Measurements from ENCODE around the gene TMEM175. TPM values are rescaled to one million over a fixed set of nuclear protein-coding genes. Genes with fewer than 3 reads are reported as not detected.

Gene TMEM175
- total and polyA plus RNA-seq, 2 of the 8 experiments (the other 6 are each of a cell fraction or from before 2014, with no cell fraction given) = 4.9 to 20.7 TPM

DNA sequence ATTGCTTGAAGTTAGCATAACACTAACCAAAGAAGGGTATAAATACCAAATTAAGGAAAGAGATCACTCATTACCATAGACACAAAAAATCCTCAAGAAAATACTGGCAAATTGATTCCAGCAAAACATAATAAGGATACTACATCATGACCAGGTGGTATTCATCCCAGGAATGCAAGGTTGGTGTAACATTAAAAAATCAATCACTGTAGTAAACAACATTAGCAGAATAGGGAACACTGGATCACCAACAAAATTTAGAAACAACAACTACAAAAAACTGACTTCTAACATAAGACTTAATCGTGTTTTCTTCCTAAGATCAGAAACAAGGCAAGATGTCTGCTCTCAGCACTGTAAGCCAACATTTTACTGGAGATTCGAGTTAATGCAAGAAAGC, 14.3 kb upstream of the TMEM175 start:
- H3K79me2 ChIP-seq (ENCODE audit: control insufficient read depth in 1 of 2, insufficient read depth in 2 of 2, low read length in 2 of 2) = peaks cover 15 to 75% of the 10 kb centered on the region in 2 experiments

More for the DNA sequence above, 14.3 kb upstream of the TMEM175 start:
- H3K56ac ChIP-seq (replicated peaks; ENCODE audit: insufficient read length, low read depth, low read length) = no peak overlapping the region
- no peak overlapping the region for H2BK20ac ChIP-seq (ENCODE audit: low read length)
- no peak overlapping the region for H2BK12ac ChIP-seq (ENCODE audit: low read depth, low read length)
- no peak overlapping the region for H4K91ac ChIP-seq (replicated peaks; ENCODE audit: insufficient read length, low read length)
- no peak overlapping the region for H4K5ac ChIP-seq (ENCODE audit: insufficient read length, low read depth, low read length)
- no peak overlapping the region for H2BK15ac ChIP-seq (ENCODE audit: low read length)
- peaks cover 16% of the 10 kb centered on the region for H3K79me1 ChIP-seq (ENCODE audit: low read depth, low read length)
- no peak overlapping the region for H3K14ac ChIP-seq (ENCODE audit: insufficient read length)
- no peaks in the 10 kb centered on the region for H3K9me3 ChIP-seq (ENCODE audit: insufficient read depth in 2 of 2, low read depth in 1 of 2, low read length in 1 of 2)
- no peak overlapping the region for H3K23ac ChIP-seq (ENCODE audit: insufficient read length)
- H3K23me2 ChIP-seq (ENCODE audit: low read depth, low read length) = no peaks in the 10 kb centered on the region
- no peak overlapping the region for H2AFZ ChIP-seq (ENCODE audit: low read length)
- 90% methylated on average over 2 of the region's 2 CpGs; no CpG with 5 or more reads in 1 of the 2 experiments for WGBS, 2 experiments (ENCODE audit: extremely low coverage in 1 of 2, insufficient coverage in 1 of 2, insufficient read length in 1 of 2, insufficient replicate concordance in 2 of 2, low coverage in 1 of 2, low lambda C conversion rate in 2 of 2, missing lambda C conversion rate in 1 of 2)
- H3K36me3 ChIP-seq (ENCODE audit: control insufficient read depth in 2 of 4, insufficient read depth in 4 of 4, low read length in 3 of 4) = no peaks in the 10 kb centered on the region
- no peak overlapping the region for H4K8ac ChIP-seq (ENCODE audit: extremely low read depth, insufficient read depth, low read length)
- H3K27ac ChIP-seq (ENCODE audit: low read depth, low read length) = no peak overlapping the region
- FAIRE-seq = no peak
- H2BK120ac ChIP-seq (replicated peaks; ENCODE audit: low read depth, low read length) = no peak overlapping the region
- H2BK5ac ChIP-seq (ENCODE audit: low read depth, low read length) = no peak overlapping the region
- no peaks in the 10 kb centered on the region for H3K4me1 ChIP-seq (replicated peaks in 1 of 4; ENCODE audit: control insufficient read depth in 3 of 4, insufficient read depth in 4 of 4, low read length in 3 of 4)
- no peak overlapping the region for H3K4me3 ChIP-seq (ENCODE audit: extremely low read depth in 1 of 4, insufficient read depth in 2 of 4, low read depth in 3 of 4, low read length in 4 of 4)
- CTCF ChIA-PET (ENCODE audit: partially characterized antibody) = interaction anchor here (0.6 to 1.1 kb wide), 3 partner anchors 9 to 14 kb away, joined by 3 to 4 read pairs (median 4); partner anchors contain the start of genes GAK and TMEM175
- no peak overlapping the region for H3K4ac ChIP-seq (replicated peaks; ENCODE audit: insufficient read length, low read depth, low read length)
- no peak overlapping the region for H3K9ac ChIP-seq (replicated peaks in 1 of 4; ENCODE audit: extremely low read depth in 1 of 4, low read depth in 3 of 4, low read length in 3 of 4)
- TF ChIP-seq CBX8 (IDR thresholded peaks at IDR 0.05; ENCODE audit: borderline replicate concordance, low read depth, low read length) (no peak), BCL11A (IDR thresholded peaks at IDR 0.05; ENCODE audit: low read depth in 2 of 2, low read length in 2 of 2) (no peak), RAD21 (IDR thresholded peaks at IDR 0.05 in 1 of 2, conservative IDR thresholded peaks at IDR 0.05 in 1 of 2; ENCODE audit: low read depth in 2 of 2, low read length in 2 of 2) (no peak), RNF2 (IDR thresholded peaks at IDR 0.05; ENCODE audit: borderline replicate concordance, low read depth, low read length, missing control alignments, poor library complexity, severe bottlenecking) (no peak), CREB1 (IDR thresholded peaks at IDR 0.05) (no peak), POLR2AphosphoS5 (IDR thresholded peaks at IDR 0.05; ENCODE audit: low read depth, low read length) (no peak), TBP (IDR thresholded peaks at IDR 0.05; ENCODE audit: low read depth, low read length) (no peak)
- H4K20me1 ChIP-seq (replicated peaks in 1 of 2; ENCODE audit: control insufficient read depth in 1 of 2, insufficient read depth in 2 of 2, low read length in 2 of 2) = peaks cover 10 to 14% of the 10 kb centered on the region in 2 experiments
- no peak overlapping the region for H3K18ac ChIP-seq (ENCODE audit: extremely low read depth, low read length)
- H3K27me3 ChIP-seq (replicated peaks in 1 of 4; ENCODE audit: control insufficient read depth in 3 of 4, extremely low read depth in 1 of 4, insufficient read depth in 3 of 4, low read length in 3 of 4) = no peaks in the 10 kb centered on the region
- POLR2A ChIA-PET (ENCODE audit: partially characterized antibody) = interaction anchor here (1.2 kb wide), 1 partner anchor 11 kb away, joined by 3 read pairs; no protein-coding TSS in a partner anchor
- DNase-seq (ENCODE audit: low read depth in 1 of 2, low spot score in 2 of 2) = no peak
- H2AK5ac ChIP-seq (ENCODE audit: low read depth, low read length) = no peak overlapping the region
- no peak overlapping the region for H3K4me2 ChIP-seq (ENCODE audit: insufficient read depth in 1 of 2, low read depth in 2 of 2, low read length in 2 of 2)
